Activated gamma-delta T cell (primary cell): ENCODE data around the gene UTS2R.
"Not testable (repeated sequence)": the region's sequence is repeated elsewhere in the genome, so short reads cannot be mapped to it uniquely, and the experiment has no call there.

ENCODE experiments used
- DNase-seq: peaks from one replicate; lab custom pipeline; 2025; lab: John Stamatoyannopoulos, UW

The UTS2R gene

GRCh38 chr17:82354804-82355308 lies 16.7 kb upstream of the UTS2R start:
- DNase-seq = no peak

DNA sequence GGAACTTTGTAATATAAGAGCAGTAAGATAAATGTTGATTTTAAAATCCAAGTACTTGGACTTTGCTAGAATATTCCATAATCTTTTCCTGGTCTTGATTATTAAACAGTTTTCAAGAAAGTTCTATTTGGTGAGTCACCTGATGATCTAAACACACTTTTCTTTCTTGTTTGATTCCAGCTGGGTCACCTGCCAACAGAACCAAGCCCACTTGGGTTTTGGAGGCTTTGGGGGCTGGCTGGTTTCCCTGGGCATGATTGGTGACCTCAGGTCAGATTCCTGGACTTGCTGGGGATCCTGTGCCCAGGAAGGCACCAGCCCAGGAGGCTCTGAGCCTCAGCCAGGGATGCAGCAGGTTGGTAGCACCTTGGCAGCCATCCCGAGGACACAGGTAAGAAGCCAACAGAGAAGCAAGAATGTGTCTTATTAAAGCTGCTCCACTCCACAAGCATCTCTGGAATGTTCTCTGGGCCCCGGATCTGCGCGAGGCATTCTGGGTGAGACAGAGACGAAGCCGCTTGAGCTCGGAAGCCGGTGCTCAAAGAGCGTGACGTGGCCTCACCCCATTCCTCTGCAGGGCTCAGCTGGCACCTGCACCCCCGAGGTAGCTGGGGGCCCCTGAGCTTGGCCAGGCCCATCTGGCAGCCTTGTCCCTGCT lies 15.7 kb upstream of the UTS2R start:
- DNase-seq = no peak

DNA sequence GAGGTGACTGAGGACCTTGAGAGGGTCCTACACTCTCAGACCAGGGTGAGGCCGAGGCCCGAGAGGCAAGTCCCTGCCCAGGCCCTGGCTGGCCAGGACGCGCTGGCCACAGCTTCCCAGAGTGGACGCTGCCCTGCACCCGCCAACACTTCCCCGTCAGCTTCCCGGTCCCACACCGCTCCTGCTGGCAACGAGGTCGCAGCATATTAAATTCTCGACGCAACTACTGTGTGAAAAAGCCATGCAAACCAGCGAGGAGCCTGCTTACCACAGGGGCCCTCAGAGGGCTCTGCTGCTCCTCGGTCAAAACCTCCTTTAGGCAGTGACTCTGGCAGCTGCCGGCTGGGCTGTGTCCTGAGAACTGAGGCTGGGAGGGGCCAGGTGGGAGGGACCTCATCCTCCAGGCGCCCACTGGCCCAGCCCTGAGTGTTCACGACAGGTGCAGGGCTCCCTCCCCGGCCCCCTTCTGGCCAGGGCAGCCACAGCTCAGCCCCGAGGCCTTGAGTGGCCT lies 14.7 kb upstream of the UTS2R start:
- DNase-seq = no peak

- no peak for DNase-seq
Measured at GRCh38 chr17:82357394-82357793, 14.2 kb upstream of the UTS2R start.

DNA sequence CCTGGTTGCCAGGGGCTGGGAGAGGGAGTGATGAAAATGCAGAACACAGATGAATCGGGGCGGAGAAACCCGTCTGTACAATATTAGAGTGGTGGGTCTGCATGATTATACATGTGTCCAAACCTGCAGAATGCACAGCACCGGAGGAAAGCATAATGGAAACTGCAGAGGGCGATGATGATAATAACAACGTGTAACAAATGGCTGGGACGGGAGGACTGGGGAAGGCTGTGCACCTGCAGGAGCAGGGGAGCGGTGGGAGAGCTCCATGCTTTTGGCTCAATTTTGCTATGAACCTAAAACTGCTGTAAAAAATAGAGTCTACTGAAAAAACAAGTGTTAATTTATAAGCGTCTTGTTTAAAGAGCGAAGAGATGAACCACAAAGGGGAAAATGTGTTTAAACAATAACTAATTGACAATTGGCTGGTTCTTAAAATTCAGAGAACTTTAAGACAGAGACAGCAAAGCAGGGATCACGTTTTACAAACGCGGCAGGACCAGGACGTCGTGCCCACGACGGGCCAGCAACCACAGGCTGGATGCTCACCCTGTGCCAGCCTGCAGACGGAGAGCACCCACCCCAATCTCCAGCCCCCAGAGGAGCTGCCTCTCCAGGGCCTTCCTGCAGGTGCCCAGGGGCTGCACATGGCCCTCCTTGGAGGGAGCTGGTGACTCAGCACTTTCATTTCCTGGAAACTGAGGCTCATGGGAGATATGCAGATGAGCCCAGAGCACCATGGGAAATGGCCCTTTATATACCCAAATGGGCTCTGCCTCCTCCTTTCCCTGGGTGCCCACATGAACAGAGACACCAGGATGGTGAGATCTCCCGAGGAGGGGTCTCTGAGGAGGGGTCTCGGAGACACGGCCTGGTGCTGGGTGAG lies 12.9 kb upstream of the UTS2R start, which contains the start of gene TEX19:
TEX19 (plus strand) TSS at position 783 of the 886 bp plus-strand sequence. CDS start 2,904 bp downstream, outside the sequence.
- no peak for DNase-seq

DNA sequence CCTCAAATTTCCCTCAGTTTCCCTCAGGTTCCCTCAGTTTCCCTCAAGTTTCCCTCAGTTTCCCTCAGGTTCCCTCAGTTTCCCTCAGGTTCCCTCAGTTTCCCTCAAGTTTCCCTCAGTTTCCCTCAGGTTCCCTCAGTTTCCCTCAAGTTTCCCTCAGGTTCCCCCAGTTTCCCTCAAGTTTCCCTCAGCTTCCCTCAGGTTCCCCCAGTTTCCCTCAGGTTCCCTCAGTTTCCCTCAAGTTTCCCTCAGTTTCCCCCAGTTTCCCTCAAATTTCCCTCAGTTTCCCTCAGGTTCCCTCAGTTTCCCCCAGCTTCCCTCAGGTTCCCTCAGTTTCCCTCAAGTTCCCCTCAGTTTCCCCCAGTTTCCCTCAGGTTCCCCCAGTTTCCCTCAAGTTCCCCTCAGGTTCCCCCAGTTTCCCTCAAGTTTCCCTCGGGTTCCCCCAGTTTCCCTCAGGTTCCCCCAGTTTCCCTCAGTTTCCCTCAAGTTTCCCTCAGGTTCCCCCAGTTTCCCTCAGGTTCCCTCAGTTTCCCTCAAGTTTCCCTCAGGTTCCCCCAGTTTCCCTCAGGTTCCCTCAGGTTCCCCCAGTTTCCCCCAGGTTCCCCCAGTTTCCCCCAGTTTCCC lies 12.0 kb upstream of the UTS2R start:
- DNase-seq = not testable (repeated sequence)

DNA sequence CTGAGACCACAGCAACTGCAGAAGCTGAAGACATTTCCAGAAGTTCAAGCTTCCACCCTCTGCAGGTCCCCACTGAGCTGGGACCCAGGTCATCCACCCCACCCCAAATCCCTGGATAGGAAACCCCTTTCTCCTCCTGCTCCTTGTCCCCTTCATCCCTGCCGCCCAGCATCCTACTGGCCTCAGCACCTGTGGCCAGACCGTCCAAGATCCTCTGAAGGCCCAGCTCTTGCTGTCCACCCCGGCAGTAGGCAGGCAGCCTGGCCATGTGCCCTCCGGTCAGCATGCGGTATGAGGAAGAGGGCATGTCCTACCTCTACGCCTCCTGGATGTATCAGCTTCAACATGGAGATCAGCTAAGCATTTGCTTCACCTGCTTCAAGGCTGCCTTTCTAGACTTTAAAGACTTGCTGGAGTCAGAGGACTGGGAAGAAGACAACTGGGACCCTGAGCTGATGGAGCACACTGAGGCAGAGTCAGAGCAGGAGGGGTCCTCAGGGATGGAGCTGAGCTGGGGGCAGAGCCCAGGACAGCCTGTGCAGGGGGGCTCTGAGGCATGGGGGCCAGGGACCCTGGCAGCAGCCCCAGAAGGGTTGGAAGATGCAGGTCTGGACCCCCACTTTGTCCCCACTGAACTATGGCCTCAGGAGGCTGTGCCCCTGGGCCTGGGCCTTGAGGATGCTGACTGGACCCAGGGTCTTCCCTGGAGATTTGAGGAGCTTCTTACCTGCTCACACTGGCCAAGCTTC lies 9.5 kb upstream of the UTS2R start:
- no peak for DNase-seq

DNA sequence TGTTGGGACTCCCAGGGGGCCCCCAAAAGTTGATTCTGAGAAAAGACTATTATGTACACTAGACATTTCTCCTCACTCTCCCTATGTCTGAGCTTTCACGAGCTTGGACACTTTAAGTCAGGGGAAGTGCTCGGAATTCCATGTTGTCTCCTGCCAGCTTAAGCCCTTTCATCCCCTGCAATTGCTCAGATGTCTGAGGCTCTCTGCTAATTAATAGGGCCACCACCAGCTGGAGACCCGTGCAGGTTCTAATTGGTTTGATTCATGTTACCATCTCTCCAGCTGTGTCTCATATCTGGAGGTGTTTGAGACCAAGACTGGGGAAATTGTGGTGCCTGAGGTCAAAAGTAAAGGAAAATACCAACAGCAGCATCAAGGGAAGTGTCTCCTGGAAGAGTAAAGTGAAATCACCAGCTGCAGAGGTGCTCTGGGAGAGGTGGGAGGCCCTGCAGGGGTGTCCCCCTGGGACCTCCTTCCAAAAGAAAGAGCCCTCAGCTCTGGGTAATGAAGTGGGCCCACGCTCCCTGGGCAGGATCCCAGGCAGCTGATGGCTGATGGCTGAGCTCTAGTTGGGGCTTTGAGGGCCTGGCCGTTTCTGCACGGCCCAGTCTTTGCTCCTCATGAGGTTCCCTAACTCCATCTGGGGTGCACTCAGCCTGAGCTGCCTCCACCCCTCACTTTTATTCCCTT lies 5.8 kb upstream of the UTS2R start:
- DNase-seq = no peak

DNA sequence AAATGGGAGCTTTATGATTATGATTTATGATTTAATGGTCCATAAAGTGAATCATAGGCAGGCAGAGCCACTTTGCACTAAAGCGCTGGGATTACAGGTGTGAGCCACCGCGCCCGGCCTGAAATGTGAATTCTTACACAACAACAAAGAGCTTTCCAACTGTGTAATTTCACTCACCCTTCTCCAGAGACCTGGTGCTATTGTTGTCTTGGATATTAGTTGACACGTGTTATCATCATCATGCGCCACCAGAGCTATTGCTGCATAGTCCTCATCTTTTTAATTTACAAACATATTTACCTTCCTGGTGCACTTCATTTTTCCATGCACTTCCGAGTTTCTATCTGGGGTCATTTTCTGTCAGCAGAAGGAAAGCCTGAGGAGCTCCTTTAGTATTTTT lies 4.8 kb upstream of the UTS2R start:
- no peak for DNase-seq

- DNase-seq = no peak
Measured at GRCh38 chr17:82367724-82368524, 3.6 kb upstream of the UTS2R start.

DNA sequence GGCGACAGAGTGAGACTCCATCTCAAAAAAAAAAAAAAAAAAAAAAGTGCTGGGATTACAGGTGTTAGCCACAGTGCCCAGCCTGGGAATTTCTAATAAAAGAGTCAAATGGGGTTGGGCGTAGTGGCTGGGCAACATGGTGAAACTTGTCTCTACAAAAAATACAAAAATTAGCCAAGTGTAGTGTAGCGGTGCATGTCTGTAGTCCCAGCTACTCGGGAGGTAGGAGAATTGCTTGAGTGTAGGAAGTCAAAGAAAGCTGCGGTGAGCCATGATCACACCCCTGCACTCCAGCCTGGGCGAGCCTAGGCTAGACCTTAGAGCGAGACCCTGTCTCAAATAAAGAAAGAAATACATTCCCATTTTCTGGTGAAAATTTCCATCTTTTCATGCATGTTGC lies 2.4 kb upstream of the UTS2R start:
- no peak for DNase-seq

- no peak for DNase-seq
Measured at GRCh38 chr17:82370471-82371332, 863 bp upstream of the UTS2R start.

DNA sequence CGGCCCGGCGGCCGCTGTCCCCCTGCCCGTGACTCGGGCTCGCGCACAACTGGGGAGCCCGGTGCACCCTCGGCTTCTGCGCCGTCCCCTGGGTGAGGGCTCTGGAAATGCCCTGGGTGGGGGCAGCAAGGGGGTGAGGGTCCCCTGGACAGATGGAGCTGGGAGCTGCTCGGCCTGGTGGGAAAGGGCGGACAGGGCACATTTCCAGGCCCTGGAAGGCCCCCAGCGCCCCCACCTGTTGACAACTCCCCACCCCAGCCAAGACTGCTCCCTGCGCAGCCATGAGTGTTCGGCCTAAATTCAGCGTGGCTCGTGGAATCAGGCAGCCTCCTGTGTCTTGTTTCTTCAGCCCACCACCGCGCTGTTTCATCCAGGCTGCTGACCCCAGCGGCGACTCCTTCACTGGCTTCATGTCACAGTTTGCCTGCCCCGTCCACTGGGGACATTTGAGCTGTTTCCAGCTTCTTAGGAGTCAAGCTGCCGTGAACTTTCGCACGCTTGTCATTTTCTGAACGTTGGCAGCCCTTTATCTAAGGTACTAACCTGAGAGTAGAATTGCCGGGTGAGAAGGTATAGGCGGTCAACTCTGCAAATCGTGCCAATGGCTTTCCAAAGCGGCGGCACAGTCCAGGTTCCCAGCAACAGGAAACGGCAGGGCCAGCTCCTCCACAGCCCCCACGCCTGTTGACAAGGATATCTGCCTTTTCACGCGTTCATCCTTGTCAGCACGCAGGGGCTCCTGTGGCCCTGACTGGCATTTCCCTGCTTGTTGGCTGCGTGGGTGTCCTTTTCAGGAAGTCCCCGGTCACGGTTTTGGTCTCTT lies 895 bp downstream of the UTS2R start:
- DNase-seq = no peak

DNA sequence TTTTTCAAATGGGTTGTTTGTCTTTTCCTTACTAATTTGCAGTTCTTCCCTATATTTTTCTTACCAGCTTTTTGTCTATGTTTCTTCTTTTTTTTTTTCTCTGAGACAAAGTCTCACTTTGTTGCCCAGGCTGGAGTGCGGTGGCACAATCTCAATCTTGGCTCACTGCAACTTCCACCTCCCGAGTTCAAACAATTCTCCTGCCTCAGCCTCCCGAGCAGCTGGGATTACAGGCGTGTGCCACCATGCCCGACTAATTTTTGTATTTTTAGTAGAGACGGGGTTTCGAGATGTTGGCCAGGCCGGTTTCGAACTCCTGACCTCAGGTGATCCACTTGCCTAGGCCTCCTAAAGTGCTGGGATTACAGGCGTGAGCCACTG lies 1.5 kb downstream of the UTS2R start:
- not testable (repeated sequence) for DNase-seq

DNA sequence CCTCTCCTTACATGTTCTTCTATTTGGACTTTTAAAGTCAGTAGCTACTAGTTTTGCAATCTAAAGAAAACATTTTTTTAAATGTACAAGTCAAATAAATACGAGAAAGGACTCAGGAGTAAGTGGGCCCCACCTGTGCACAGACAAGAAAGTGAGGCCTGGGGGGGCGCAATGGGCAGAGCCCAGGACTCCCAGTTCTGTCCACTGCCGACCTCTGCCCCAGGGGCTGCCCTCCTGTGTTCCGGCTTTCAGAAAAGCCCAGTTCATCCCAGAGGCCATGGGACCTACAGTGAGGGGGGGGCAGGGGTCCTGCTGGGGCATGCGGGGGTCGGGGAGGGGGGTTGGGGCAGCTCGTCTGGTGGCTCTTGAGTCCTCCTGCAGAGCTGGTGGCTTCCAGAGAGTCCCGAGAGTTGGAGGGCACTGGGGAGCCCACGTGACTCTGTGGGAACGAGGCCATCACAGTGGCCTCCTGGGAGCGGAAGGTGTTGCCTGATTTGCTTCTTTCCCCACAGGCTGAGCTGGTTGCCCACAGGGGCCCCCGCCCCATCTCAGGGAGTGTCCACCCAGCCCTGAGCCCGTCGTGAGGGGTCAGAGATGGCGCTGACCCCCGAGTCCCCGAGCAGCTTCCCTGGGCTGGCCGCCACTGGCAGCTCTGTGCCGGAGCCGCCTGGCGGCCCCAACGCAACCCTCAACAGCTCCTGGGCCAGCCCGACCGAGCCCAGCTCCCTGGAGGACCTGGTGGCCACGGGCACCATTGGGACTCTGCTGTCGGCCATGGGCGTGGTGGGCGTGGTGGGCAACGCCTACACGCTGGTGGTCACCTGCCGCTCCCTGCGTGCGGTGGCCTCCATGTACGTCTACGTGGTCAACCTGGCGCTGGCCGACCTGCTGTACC lies 2.4 kb downstream of the UTS2R start:
- no peak for DNase-seq

- DNase-seq = no peak
Measured at GRCh38 chr17:82374626-82375331, 3.2 kb downstream of the UTS2R start.
